Tibial nerve (tissue), 4 donors: ENCODE data around the gene EMILIN1. TPM values are rescaled to one million over a fixed set of nuclear protein-coding genes. Genes with fewer than 3 reads are reported as not detected.

Experiments used
- DNase-seq, 2 donors: peaks; one replicate each; pipeline ENCODE4 v3.0.0-alpha.2; 2019; ENCODE audit warnings: low spot score in 2 of 2
- H3K27ac ChIP-seq, 4 donors: fragments of 200-600 bp; sonication (generic) in 3 of 4; one replicate each; pipeline ENCODE4 v1.5.1; 2017 to 2019; ENCODE audit warnings: mild to moderate bottlenecking in 1 of 4
- H3K27me3 ChIP-seq, 2 donors: fragments of 200-600 bp; sonication (generic) in 1 of 2; one replicate each; pipeline versions ENCODE4 v1.5.1 to v1.6.0; 2017 to 2019
- H3K36me3 ChIP-seq, 3 donors: fragments of 200-600 bp; sonication (generic); one replicate each; pipeline ENCODE4 v1.5.1; 2018 to 2019
- H3K4me1 ChIP-seq, 4 donors: fragments of 200-600 bp; sonication (generic) in 3 of 4; one replicate each; pipeline ENCODE4 v1.5.1; 2017 to 2019
- H3K4me3 ChIP-seq, 4 donors: fragments of 200-600 bp; sonication (generic) in 3 of 4; one replicate each; pipeline ENCODE4 v1.5.1; 2017 to 2019; ENCODE audit warnings: mild to moderate bottlenecking in 1 of 4, moderate library complexity in 1 of 4
- H3K9me3 ChIP-seq, 4 donors: fragments of 200-600 bp; sonication (generic) in 3 of 4; one replicate each; pipeline ENCODE4 v1.5.1; 2017 to 2019
- EP300 ChIP-seq, 2 donors: sonication (generic); formaldehyde crosslinking; IDR thresholded peaks; one replicate each; pipeline ENCODE4 v1.6.1; 2017; ENCODE audit warnings: antibody characterized with exemption in 2 of 2, mild to moderate bottlenecking in 1 of 2
- POLR2A ChIP-seq, 2 donors: fragments of 450-650 bp; IDR thresholded peaks; one replicate each; pipeline ENCODE4 v1.6.1; 2017; ENCODE audit warnings: antibody characterized with exemption in 2 of 2, mild to moderate bottlenecking in 2 of 2, moderate library complexity in 2 of 2
- WGBS, 2 donors: methylation state at CpG; one replicate each; pipeline ENCODE4 v1.1.5; 2018; 5-methylcytosine and 5-hydroxymethylcytosine counted together
- total RNA-seq, 4 donors: library from RNA; depleted of rRNA; stranded (reverse); fragments of >200 nt; gene quantifications; one replicate each; pipeline ENCODE4 v1.1.0, GENCODE V29; 2016
- TF ChIP-seq, protein P1 (sequence below), 5 experiments: fragments of 200-600 bp in 3 of 5; fragments of 450-650 bp in 2 of 5; sonication (generic) in 3 of 5; IDR thresholded peaks; one replicate each; pipeline ENCODE4 v1.5.1; 2016 to 2019; ENCODE audit warnings: antibody characterized with exemption in 5 of 5, mild to moderate bottlenecking in 3 of 5, moderate library complexity in 2 of 5

Gene EMILIN1
- total RNA-seq, 4 donors from 2014 or later: 56.6 to 95.1 (median 70.1) TPM

DNA sequence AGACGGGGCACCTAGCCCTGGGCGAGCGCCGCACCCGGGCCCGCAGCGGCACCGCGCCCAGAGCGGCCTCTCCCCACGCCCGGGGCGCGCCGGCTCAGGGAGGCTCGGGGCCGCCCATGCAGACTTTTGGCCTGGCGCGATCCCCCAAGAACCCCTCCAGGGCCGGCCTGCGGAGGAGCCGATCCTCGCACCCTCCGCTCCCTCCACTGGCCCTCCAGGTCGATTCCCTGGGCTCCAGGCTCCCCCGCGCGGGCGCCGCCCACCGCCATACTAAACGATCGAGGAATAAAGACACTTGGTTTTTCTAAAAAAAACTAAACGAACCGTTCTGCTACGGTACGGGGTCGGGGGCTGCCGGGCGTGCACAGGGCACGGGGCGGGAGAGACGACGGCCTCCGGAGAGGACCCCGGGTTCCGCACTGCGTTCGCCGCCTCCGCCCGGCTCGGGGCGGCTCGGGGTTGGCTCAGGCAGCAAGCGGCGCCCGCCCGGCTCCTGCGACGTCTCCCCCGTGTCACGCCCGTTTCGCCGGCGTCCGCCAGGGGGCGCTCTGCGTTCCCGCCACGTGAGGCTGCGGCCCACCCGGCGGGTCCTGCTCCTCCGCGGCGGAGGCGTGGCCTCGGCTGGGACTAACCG is 7.8 kb downstream of the EMILIN1 start:
- Histone ChIP-seq H3K27me3 (no peaks in the 10 kb centered on the region), H3K4me1 (peaks cover 0 to 36% (median 23%) of the 10 kb centered on the region in 4 donors), H3K27ac (peak overlapping the region; percentile 79 to 95 (median 94)), H3K36me3 (peaks cover 0 to 14% (median 0%) of the 10 kb centered on the region in 3 donors), H3K4me3 (peak overlapping the region; percentile 68 to 82 (median 72)), H3K9me3 (no peaks in the 10 kb centered on the region)
- peak; percentile 91 to 93 for DNase-seq
- TF ChIP-seq EP300 (IDR thresholded peaks at IDR 0.05) (peak in 1 of 2 donors; percentile 86), POLR2A (IDR thresholded peaks at IDR 0.05) (peak; percentile 74 to 85)
- TF ChIP-seq, protein P1, sequence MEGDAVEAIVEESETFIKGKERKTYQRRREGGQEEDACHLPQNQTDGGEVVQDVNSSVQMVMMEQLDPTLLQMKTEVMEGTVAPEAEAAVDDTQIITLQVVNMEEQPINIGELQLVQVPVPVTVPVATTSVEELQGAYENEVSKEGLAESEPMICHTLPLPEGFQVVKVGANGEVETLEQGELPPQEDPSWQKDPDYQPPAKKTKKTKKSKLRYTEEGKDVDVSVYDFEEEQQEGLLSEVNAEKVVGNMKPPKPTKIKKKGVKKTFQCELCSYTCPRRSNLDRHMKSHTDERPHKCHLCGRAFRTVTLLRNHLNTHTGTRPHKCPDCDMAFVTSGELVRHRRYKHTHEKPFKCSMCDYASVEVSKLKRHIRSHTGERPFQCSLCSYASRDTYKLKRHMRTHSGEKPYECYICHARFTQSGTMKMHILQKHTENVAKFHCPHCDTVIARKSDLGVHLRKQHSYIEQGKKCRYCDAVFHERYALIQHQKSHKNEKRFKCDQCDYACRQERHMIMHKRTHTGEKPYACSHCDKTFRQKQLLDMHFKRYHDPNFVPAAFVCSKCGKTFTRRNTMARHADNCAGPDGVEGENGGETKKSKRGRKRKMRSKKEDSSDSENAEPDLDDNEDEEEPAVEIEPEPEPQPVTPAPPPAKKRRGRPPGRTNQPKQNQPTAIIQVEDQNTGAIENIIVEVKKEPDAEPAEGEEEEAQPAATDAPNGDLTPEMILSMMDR (IDR thresholded peaks at IDR 0.05): peak; percentile 95 to 99 (median 98)
- WGBS, 2 donors: 0 to 1% methylated on average over 26 to 39 of the region's 81 CpGs

DNA sequence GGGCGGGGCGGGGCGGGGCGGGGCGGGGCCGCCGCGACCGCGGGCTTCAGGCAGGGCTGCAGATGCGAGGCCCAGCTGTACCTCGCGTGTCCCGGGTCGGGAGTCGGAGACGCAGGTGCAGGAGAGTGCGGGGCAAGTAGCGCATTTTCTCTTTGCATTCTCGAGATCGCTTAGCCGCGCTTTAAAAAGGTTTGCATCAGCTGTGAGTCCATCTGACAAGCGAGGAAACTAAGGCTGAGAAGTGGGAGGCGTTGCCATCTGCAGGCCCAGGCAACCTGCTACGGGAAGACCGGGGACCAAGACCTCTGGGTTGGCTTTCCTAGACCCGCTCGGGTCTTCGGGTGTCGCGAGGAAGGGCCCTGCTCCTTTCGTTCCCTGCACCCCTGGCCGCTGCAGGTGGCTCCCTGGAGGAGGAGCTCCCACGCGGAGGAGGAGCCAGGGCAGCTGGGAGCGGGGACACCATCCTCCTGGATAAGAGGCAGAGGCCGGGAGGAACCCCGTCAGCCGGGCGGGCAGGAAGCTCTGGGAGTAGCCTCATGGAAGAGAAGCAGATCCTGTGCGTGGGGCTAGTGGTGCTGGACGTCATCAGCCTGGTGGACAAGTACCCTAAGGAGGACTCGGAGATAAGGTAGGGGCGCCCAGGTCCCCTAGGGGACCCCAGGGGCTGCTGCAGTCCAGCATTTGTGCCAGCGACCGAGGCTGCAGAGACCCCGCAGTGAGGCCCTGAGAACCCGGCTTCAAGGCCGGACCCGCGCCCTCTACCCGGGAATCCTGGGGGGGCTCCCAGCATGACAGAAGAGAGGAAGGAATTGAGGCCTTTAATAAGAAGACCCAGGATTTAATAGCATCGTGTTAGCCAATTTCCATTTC is 8.5 kb downstream of the EMILIN1 start, which contains the start of gene KHK:
Gene KHK (plus strand): TSS at position 49 of the 870 bp plus-strand sequence. CDS start 488 bp downstream, at position 537.
- H3K4me3 ChIP-seq: peak within 1 kb of the TSS; percentile 68 to 82 (median 72)
- DNase-seq: no peak
- no peak for TF ChIP-seq EP300 (IDR thresholded peaks at IDR 0.05)
- TF ChIP-seq POLR2A (IDR thresholded peaks at IDR 0.05): no peak
- TF ChIP-seq, protein P1 (IDR thresholded peaks at IDR 0.05): no peak
- H3K27me3 ChIP-seq: no peaks in the 10 kb centered on the region
- peaks cover 0 to 28% (median 16%) of the 10 kb centered on the region in 4 donors for H3K4me1 ChIP-seq
- peaks cover 0 to 17% (median 0%) of the 10 kb centered on the region in 3 donors for H3K36me3 ChIP-seq
- no peaks in the 10 kb centered on the region for H3K9me3 ChIP-seq
- WGBS, 2 donors: 14 to 15% methylated on average over 31 to 40 of the region's 54 CpGs
- H3K27ac ChIP-seq: peak within 1 kb of the TSS; percentile 79 to 95 (median 94)

DNA sequence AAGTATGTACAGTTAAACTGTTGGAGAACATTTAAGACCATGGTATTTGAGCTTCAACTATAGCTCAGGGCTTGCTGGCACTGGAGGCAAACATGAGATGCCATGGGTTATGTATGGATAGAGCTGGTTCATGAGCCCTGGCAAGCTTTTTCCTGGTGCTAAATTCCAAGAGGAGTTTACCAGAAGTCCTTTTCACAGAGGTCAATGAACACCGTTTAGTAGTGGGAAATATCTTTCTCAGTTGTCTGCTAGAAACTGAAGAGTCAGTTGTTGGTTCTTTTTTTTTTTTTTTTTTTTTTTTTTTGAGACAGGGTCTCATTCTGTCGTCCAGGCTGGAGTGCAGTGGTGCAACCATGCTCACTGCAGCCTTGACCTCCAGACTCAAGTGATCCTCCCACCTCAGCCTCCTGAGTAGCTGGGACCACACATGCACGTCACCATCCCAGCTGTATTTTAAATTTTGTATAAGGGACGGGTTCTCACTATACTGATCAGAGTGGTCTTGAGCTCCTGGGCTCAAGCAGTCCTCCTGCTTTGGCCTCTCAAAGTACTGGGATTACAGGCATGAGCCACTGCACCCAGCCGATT is 9.5 kb downstream of the EMILIN1 start:
- Histone ChIP-seq H3K9me3 (no peaks in the 10 kb centered on the region), H3K4me3 (peak overlapping the region in 1 of 4 donors; percentile 82), H3K27ac (no peak overlapping the region), H3K36me3 (peaks cover 0 to 9% (median 0%) of the 10 kb centered on the region in 3 donors), H3K27me3 (no peaks in the 10 kb centered on the region), H3K4me1 (peaks cover 0 to 22% (median 14%) of the 10 kb centered on the region in 4 donors)
- 76 to 86% methylated on average over 5 of the region's 5 CpGs for WGBS, 2 donors
- no peak for DNase-seq
- TF ChIP-seq EP300 (IDR thresholded peaks at IDR 0.05): no peak
- TF ChIP-seq, protein P1 (IDR thresholded peaks at IDR 0.05): no peak
- TF ChIP-seq POLR2A (IDR thresholded peaks at IDR 0.05): no peak

DNA sequence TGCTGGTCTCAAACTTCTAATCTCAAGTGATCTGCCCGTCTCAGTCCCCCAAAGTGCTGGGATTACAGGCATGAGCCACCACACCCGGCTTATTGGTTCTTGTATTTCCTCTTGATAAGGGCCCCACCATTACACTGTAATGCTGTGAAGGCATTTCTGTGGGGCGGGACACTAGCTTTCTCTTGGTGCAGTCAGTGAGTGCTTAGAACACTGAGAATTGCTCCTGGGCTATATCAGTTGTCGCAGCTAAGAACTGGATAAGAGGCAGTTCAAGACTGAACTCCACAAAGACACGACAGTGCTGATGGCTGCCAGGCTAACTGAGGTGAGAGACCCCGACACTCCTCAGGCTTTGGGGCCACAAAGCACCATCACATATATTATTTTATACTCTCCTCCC is 10.2 kb downstream of the EMILIN1 start:
- TF ChIP-seq POLR2A (IDR thresholded peaks at IDR 0.05) (no peak), EP300 (IDR thresholded peaks at IDR 0.05) (no peak)
- TF ChIP-seq, protein P1 (IDR thresholded peaks at IDR 0.05): no peak
- 89 to 92% methylated on average over 6 of the region's 6 CpGs for WGBS, 2 donors
- no peak for DNase-seq

More for the DNA sequence above, 10.2 kb downstream of the EMILIN1 start:
- peaks cover 0 to 6% (median 0%) of the 10 kb centered on the region in 3 donors for H3K36me3 ChIP-seq
- H3K4me1 ChIP-seq: peaks cover 0 to 22% (median 14%) of the 10 kb centered on the region in 4 donors
- no peak overlapping the region for H3K4me3 ChIP-seq
- no peaks in the 10 kb centered on the region for H3K27me3 ChIP-seq
- H3K9me3 ChIP-seq: no peaks in the 10 kb centered on the region
- H3K27ac ChIP-seq: no peak overlapping the region
